ENCODE results near the gene FUT7.

The FUT7 gene

DNA sequence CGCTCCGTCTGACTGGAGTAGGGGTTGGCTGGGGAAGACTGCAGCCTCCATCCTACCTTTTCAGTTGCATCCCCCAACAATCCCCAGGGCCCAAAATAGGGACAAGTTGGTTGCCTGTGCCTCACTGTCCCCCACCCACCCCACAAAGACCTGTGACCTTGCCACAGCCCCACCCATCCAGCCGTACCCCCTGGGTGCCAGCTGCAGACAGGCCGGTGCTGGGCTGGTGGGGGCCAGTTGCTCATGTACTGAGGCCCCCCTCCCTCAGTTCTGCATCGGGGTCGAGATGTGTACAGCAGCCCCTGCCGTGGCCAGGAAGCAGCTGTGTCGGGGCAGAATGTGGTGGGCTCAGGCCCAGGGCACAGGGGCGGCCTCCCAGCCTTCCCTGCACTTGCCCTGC is 48.7 kb downstream of the FUT7 start:
- H3K4me3 ChIP-seq (ENCODE audit: low read depth, low read length): no peak overlapping the region
- no peak for DNase-seq (ENCODE audit: low read depth)
- in situ Hi-C loops (cut with HindIII; ENCODE audit: low sequenced_read_pairs): no loop called here
- TF ChIP-seq, protein P1, sequence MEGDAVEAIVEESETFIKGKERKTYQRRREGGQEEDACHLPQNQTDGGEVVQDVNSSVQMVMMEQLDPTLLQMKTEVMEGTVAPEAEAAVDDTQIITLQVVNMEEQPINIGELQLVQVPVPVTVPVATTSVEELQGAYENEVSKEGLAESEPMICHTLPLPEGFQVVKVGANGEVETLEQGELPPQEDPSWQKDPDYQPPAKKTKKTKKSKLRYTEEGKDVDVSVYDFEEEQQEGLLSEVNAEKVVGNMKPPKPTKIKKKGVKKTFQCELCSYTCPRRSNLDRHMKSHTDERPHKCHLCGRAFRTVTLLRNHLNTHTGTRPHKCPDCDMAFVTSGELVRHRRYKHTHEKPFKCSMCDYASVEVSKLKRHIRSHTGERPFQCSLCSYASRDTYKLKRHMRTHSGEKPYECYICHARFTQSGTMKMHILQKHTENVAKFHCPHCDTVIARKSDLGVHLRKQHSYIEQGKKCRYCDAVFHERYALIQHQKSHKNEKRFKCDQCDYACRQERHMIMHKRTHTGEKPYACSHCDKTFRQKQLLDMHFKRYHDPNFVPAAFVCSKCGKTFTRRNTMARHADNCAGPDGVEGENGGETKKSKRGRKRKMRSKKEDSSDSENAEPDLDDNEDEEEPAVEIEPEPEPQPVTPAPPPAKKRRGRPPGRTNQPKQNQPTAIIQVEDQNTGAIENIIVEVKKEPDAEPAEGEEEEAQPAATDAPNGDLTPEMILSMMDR (IDR thresholded peaks at IDR 0.05; ENCODE audit: low read depth, low read length, missing control alignments): no peak

DNA sequence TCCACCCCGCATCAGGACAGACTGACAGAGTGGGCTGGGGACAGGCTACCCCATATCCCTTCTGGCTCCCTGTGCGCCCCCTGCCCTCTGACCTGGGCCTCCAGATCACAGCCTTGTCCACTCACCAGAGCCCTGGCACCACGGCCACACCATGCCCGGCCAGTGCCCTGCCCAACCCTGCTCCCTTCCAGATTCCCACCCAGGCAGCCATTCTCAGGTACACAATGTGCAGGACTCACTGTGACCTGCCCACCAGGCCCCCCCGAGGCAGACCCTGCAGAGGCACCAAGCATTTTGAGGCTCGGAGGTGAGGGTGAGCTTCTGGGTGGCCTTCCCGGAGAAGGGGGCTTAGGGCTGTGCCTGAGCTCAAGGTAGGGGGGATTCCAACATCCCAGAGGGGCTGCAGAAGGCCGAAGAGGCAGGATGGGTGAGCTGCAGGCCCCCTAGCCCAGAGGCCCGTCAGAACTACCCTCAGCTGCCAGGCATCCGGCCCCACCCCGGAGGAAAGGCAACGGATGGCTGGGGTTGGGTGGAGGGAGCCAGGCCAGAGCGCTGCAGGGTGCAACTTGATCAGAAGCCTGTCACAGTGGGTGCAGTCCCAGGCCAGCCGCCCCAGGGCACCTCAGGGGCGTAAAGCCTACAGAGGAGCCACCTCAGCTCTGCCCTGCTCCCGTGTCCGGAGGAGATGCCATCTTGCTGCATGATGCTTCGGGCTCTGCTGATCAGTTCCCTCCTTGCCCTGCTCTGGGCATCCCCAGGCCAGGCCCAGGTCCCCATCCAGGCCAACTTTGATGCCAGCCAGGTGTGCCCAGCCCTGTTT is 49.4 kb downstream of the FUT7 start, which contains the start of gene LCNL1:
LCNL1 (plus strand) TSS at position 762 of the 820 bp plus-strand sequence. CDS start 594 bp downstream, outside the sequence.
- no peak for DNase-seq (ENCODE audit: low read depth)
- TF ChIP-seq, protein P1 (IDR thresholded peaks at IDR 0.05; ENCODE audit: low read depth, low read length, missing control alignments): no peak
- H3K4me3 ChIP-seq (ENCODE audit: low read depth, low read length): no peak within 1 kb of the TSS
- in situ Hi-C loops (cut with HindIII; ENCODE audit: low sequenced_read_pairs): no loop called here

DNA sequence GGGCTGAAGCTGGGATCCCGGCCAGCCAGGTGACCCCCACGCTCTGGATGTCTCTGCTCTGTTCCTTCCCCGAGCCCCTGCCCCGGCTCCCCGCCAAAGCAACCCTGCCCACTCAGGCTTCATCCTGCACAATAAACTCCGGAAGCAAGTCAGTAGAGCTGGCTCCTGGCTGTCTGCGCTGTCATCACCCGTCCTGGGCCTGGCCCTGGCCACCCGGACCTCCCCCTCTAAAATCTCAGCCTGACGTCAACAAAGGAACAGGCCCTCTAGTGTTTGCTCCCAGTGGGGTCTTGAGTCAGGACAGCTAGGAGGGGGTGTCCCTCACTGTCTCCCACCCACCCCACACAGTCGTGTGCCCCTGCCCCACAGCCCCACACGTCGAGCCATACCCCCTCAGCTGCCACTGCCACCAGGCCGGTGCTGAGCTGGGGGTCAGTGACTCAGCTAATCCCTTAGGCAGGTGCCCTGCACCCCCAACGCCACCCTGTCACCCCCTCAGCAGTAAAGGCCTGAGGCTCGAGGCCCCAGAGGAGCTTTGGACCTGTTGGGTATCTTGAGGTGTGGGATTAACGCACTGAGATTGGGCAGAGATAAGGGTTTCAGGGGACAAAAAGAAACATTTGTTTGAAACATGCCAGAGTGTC is 50.2 kb downstream of the FUT7 start:
- DNase-seq (ENCODE audit: low read depth): no peak
- H3K4me3 ChIP-seq (ENCODE audit: low read depth, low read length): no peak overlapping the region
- in situ Hi-C loops (cut with HindIII; ENCODE audit: low sequenced_read_pairs): no loop called here
- TF ChIP-seq, protein P1 (IDR thresholded peaks at IDR 0.05; ENCODE audit: low read depth, low read length, missing control alignments): no peak

DNA sequence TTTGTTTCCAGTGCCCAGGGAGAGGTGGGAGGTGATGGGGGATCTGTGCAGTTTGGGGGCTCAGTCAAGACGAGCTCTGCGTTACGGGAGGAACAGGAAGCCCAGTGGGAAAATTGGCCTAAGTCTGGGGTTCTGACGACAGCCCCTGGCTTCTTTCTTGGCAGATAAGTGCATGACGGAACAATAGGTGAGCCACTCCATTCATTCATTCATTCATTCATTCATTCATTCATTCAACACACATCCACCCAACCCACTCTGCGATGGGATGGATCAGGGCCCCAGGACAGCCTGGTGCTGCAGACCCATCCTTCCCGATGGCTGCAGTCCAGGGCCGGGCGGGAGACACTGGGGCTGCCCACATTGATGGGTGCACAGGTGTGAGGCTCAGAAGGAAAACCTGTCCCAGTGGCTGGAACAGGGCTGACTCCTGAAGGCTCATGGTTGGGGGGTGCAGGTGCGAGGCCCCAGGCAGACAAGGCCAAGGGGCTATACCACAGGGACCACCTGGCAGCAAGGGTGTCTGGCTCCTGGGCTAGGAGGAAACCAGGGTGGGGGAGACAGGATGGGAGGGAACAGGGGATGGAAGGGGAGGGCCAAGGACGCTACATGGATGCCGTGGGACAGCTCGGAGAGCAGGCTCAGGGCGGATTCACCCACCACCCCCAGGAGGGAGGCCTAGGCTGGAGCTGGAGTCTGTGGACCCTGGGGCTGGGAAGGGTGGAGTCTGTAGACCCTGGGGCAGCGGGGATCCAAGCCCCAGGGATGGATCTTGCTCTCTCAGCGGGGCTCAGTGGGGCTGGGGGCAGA is 51.0 kb downstream of the FUT7 start:
- in situ Hi-C loops (cut with HindIII; ENCODE audit: low sequenced_read_pairs): no loop called here
- TF ChIP-seq, protein P1 (IDR thresholded peaks at IDR 0.05; ENCODE audit: low read depth, low read length, missing control alignments): no peak
- H3K4me3 ChIP-seq (ENCODE audit: low read depth, low read length): no peak overlapping the region
- DNase-seq (ENCODE audit: low read depth): no peak

All from astrocyte of the cerebellum (primary cell).